ENCODE results near the gene ORAI3.
"Not testable (repeated sequence)": the region's sequence is repeated elsewhere in the genome, so short reads cannot be mapped to it uniquely, and the experiment has no call there.

The ORAI3 gene

DNA sequence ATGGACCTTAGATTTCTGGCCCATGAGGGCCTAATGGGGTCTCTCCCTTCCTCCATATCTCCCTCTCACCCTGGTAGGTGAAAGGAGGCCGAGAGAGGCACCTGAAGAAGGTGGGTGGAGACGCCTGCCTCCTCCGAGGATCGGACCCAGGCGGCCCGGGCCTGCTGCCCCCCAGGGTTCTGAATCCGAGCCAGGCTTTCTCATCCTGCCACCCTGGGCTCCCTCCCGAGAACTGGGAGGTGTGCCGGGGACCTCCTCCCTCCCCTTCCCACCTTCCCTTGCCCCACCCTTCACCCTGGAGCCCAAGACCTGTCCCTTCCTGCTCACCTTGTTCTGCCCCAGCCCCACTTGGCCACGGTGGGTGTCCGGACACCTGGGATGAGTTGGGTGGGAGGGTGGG is 20.5 kb upstream of the ORAI3 start:
- Histone ChIP-seq H3K27ac (peak overlapping the region; percentile 97; the same call in 1 of the 2 replicates), H3K4me2 (no peak overlapping the region), H3K9me3 (no peaks in the 10 kb centered on the region), H3K4me3 (no peak overlapping the region), H3K9ac (0 out of 2 replicates have a peak overlapping the region, but pooled peaks have one; percentile 41), H3K36me3 (peaks cover 69% of the 10 kb centered on the region), H4K20me1 (peaks cover 30% of the 10 kb centered on the region), H3K4me1 (peaks cover 39% of the 10 kb centered on the region), H3K27me3 (no peaks in the 10 kb centered on the region)
- TF ChIP-seq Cebpa-rat (IDR thresholded peaks at IDR 0.05): no peak

DNA sequence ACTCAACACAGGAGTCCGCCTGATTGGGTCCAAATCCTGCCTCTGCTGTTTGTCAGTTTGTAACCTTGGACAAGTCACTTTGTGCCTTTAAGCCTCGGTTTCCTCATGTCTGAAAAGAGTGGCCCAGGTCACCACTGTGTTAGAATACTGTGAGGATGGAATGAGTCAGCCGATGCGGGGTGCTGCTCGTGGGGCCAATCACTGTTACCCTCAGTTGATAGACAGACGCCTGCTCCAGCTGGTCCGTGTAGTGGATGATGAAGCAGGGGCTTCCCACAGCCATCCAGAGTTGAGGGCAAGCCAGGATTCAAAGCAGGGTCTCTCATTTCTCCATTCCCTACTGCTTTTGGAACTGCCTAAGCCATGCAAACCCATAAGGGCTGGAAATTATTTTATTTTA is 19.7 kb upstream of the ORAI3 start:
- Histone ChIP-seq H4K20me1 (peaks cover 30% of the 10 kb centered on the region), H3K27me3 (no peaks in the 10 kb centered on the region), H3K4me2 (no peak overlapping the region), H3K36me3 (peaks cover 77% of the 10 kb centered on the region), H3K9me3 (no peaks in the 10 kb centered on the region), H3K9ac (0 out of 2 replicates have a peak overlapping the region, but pooled peaks have one; percentile 4), H3K4me3 (no peak overlapping the region), H3K4me1 (peaks cover 46% of the 10 kb centered on the region), H3K27ac (peak overlapping the region; percentile 26; the same call in 1 of the 2 replicates)
- TF ChIP-seq Cebpa-rat (IDR thresholded peaks at IDR 0.05): no peak

DNA sequence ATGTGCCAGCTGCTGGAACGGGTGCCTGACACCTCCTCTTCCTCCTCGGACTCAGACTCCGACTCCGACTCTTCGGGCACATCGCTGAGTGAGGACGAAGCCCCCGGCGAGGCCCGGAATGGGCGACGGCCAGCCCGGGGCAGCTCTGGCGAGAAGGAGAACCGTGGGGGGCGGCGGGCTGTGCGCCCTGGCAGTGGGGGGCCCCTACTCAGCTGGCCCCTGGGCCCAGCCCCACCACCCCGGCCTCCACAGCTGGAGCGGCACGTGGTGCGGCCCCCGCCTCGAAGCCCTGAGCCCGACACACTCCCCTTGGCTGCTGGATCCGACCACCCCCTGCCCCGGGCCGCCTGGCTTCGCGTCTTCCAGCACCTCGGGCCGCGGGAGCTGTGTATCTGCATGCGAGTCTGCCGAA is 18.7 kb upstream of the ORAI3 start:
- H3K27ac ChIP-seq: no peak overlapping the region
- no peak for TF ChIP-seq Cebpa-rat (IDR thresholded peaks at IDR 0.05)
- H3K27me3 ChIP-seq: no peaks in the 10 kb centered on the region
- H3K9ac ChIP-seq: 0 out of 2 replicates have a peak overlapping the region, but pooled peaks have one; percentile 4
- no peak overlapping the region for H3K4me2 ChIP-seq
- H3K4me1 ChIP-seq: peaks cover 49% of the 10 kb centered on the region
- no peak overlapping the region for H3K4me3 ChIP-seq
- H4K20me1 ChIP-seq: peaks cover 24% of the 10 kb centered on the region
- H3K36me3 ChIP-seq: peaks cover 86% of the 10 kb centered on the region
- no peaks in the 10 kb centered on the region for H3K9me3 ChIP-seq

DNA sequence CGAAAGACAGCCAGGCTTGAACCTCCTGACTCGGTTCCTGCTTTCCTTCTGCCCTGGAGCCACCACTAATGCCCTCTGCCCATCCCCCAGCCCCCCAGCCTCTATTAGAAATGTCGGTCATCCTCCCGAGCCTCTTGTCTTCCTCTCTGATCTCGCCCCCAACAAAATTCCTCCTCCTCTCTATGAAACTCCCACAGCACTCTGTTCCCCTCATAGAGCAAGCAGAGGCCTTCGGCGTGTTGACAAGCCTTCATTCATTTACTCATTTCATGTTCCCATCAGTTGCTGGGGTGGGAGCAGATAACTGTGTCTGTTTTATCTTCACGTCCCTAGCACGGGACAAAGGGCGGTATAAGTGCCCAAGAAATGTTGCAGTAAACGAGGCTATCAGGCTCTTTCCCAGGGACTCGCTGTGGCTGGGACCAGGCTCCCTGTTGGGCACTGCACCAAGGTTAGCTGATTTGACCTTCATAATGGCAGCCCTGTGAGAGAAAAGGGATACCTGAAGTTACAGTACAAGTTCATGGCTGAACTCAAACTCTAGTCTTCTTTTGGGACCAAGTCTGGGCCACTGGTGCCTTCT is 17.7 kb upstream of the ORAI3 start:
- Histone ChIP-seq H3K9ac (no peak overlapping the region), H3K4me3 (no peak overlapping the region), H3K36me3 (peaks cover 96% of the 10 kb centered on the region), H3K27me3 (no peaks in the 10 kb centered on the region), H3K9me3 (no peaks in the 10 kb centered on the region), H4K20me1 (peaks cover 15% of the 10 kb centered on the region), H3K4me2 (no peak overlapping the region), H3K4me1 (peaks cover 49% of the 10 kb centered on the region), H3K27ac (0 out of 2 replicates have a peak overlapping the region, but pooled peaks have one; percentile 7)
- TF ChIP-seq Cebpa-rat (IDR thresholded peaks at IDR 0.05): no peak

DNA sequence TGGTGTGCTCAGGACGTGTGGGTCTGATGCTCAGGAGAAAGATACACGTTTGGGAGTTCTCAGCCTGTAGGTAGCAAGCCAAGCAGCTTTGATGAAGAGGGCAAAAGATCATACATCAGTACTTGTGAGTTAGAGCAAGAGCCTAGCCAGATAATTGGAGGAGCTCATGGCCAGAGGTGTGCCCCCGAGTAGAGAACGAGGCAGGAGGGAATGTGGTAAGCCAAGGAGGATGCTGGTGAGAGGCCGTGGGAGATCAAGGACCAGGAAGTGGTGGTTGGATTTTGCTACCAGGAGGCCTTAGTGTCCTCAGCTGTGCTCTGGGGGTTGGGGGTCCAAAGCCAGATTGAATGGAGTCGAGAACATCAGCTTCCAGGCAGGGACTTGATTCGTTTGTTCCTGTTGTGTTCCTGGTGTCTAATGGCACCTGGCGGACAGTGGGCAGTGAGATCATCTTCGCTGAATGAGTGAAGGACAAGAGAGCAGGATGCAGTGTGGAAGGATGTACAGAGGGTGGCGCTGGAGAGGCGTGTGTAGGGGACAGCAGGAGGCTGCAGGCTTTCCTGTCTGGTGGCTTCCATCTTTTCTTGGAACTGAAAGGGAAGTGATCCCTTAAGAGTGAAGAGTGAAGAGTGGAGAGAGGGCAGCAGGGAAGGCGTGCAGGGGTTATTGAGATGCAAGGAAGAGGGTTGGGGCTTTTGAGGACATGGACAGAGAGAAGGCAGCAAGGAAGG is 13.9 kb upstream of the ORAI3 start:
- H3K4me1 ChIP-seq: peaks cover 67% of the 10 kb centered on the region
- no peaks in the 10 kb centered on the region for H4K20me1 ChIP-seq
- no peak overlapping the region for H3K4me3 ChIP-seq
- H3K27me3 ChIP-seq: no peaks in the 10 kb centered on the region
- H3K4me2 ChIP-seq: peak overlapping the region; percentile 63
- H3K36me3 ChIP-seq: peaks cover 73% of the 10 kb centered on the region
- H3K9ac ChIP-seq: peak overlapping the region; percentile 55; the same call in 1 of the 2 replicates
- peak overlapping the region; percentile 77 for H3K27ac ChIP-seq
- no peak for TF ChIP-seq Cebpa-rat (IDR thresholded peaks at IDR 0.05)
- no peaks in the 10 kb centered on the region for H3K9me3 ChIP-seq

DNA sequence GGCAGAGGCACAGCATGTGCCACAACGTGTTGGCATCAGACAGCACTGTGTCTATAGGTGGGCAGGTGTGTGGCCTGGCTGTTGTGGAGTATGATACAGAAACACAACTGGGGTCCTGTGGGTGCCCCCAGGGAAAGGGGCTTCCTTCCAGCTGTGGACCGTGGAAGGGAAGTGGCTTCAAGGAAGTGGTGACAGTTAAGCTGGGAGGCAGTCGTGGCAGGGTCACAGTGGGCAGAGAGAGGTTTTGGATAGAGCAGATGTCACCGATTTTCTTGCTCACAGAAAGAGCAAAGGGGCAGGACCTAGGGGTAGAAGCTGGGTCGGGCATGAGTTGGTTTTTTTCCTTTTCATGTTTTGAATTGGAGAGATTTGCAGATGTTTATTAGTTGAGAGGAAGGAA is 11.2 kb upstream of the ORAI3 start:
- no peaks in the 10 kb centered on the region for H3K27me3 ChIP-seq
- peaks cover 70% of the 10 kb centered on the region for H3K36me3 ChIP-seq
- peaks cover 94% of the 10 kb centered on the region for H3K4me1 ChIP-seq
- H3K4me2 ChIP-seq: peak overlapping the region; percentile 88
- peak overlapping the region; percentile 96 for H3K27ac ChIP-seq
- peak overlapping the region; percentile 38 for H3K4me3 ChIP-seq
- H3K9me3 ChIP-seq: no peaks in the 10 kb centered on the region
- no peak for TF ChIP-seq Cebpa-rat (IDR thresholded peaks at IDR 0.05)
- peak overlapping the region; percentile 80 for H3K9ac ChIP-seq
- H4K20me1 ChIP-seq: peaks cover 7% of the 10 kb centered on the region; the same call in 1 of the 2 replicates

DNA sequence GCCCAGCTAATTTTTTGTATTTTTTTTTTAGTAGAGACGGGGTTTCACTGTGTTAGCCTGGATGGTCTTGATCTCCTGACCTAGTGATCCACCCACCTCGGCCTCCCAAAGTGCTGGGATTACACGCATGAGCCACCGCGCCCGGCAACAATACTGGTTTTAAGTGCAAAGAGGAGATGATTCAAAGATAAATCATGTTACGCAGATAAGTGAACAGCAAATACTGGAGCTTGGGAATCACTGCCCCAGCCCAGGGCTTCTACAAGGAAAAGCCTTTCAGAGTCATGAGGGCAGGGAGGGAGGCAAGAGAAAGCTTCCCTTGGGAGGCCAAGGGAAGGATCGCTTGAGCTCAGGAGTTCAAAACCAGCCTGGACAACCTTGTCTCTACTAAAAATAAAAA is 9.3 kb upstream of the ORAI3 start:
- Histone ChIP-seq H3K4me2 (peak overlapping the region; percentile 88), H3K4me1 (peaks cover 83% of the 10 kb centered on the region), H3K9ac (peak overlapping the region; percentile 72), H3K36me3 (peaks cover 71% of the 10 kb centered on the region), H4K20me1 (peaks cover 17% of the 10 kb centered on the region), H3K27ac (peak overlapping the region; percentile 96)
- H3K9me3 ChIP-seq, H3K27me3 ChIP-seq, H3K4me3 ChIP-seq: not testable (repeated sequence)

DNA sequence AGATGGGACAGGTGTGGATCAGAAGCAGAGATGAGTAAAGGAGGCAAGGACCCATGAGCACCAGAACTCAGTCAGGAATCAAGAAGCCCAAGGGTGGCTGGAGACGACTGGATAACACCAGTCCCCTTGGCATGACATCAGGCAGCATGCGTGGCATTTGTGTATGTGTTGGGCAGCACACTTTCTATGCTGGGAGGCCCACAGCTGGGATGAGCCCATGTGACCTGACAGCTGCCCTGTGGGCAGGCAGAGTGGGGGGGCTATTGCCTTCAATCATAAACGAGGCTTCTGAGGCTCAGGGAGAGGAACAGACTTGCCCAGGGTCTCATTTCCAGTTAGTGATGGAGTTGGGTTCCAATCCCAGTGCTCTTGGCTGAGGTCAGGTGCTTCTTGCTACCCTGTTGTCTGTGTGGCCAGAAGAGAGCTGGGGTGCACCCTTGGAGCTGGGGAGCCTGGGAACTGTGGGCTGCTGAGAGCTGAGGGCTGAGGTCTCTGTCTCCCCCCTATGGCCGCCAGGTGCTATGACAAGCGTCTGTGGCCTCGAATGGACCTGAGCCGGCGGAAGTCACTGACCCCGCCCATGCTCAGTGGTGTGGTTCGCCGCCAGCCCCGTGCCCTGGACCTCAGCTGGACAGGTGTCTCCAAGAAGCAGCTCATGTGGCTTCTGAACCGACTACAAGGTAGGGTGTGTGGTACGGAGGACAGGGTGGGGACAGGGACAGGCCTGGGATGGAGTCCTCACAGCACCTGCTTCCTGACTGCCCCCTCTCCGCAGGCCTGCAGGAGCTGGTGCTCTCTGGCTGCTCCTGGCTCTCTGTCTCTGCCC is 7.1 kb upstream of the ORAI3 start:
- Histone ChIP-seq H3K9me3 (no peaks in the 10 kb centered on the region), H3K4me1 (peaks cover 61% of the 10 kb centered on the region), H3K27ac (peak overlapping the region; percentile 96), H3K27me3 (no peaks in the 10 kb centered on the region), H3K4me2 (peak overlapping the region; percentile 88), H3K36me3 (peaks cover 74% of the 10 kb centered on the region), H4K20me1 (peaks cover 36% of the 10 kb centered on the region), H3K9ac (peak overlapping the region; percentile 72), H3K4me3 (no peak overlapping the region)
- TF ChIP-seq Cebpa-rat (IDR thresholded peaks at IDR 0.05): no peak

DNA sequence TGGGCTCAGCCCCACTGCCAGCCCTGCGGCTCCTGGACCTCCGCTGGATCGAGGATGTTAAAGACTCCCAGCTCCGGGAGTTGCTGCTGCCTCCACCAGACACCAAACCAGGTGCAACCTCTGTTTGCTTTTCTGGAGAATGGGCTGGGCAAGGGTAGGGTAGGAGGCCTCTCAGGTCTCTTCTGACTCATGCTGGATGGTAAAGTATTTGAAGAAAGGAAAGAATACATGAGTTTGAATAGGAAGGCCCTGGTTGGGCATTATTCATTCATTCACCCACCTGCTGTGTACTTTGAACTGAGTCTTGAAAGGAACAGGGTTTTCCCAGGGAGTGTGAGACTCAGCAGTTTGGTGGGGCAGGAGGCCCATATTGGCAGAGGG is 6.5 kb upstream of the ORAI3 start:
- Histone ChIP-seq H3K9me3 (no peaks in the 10 kb centered on the region), H3K9ac (no peak overlapping the region), H3K4me3 (no peak overlapping the region), H3K27ac (peak overlapping the region; percentile 55), H3K4me2 (peak overlapping the region; percentile 88), H3K27me3 (no peaks in the 10 kb centered on the region), H3K36me3 (peaks cover 76% of the 10 kb centered on the region), H4K20me1 (peaks cover 38% of the 10 kb centered on the region), H3K4me1 (peaks cover 55% of the 10 kb centered on the region)
- TF ChIP-seq Cebpa-rat (IDR thresholded peaks at IDR 0.05): no peak

Data from BLaER1 (cell line).